GM21723 (cell line): ENCODE results near the gene PDPK1.

Experiments
- ATAC-seq: cut with Tn5 transposase; IDR thresholded peaks from one replicate; pipeline ENCODE4 v1.9.1; 2021; ENCODE audit warnings: mild to moderate bottlenecking, moderate library complexity; ENCODE audit not compliant: unreplicated experiment

PDPK1 gene

DNA sequence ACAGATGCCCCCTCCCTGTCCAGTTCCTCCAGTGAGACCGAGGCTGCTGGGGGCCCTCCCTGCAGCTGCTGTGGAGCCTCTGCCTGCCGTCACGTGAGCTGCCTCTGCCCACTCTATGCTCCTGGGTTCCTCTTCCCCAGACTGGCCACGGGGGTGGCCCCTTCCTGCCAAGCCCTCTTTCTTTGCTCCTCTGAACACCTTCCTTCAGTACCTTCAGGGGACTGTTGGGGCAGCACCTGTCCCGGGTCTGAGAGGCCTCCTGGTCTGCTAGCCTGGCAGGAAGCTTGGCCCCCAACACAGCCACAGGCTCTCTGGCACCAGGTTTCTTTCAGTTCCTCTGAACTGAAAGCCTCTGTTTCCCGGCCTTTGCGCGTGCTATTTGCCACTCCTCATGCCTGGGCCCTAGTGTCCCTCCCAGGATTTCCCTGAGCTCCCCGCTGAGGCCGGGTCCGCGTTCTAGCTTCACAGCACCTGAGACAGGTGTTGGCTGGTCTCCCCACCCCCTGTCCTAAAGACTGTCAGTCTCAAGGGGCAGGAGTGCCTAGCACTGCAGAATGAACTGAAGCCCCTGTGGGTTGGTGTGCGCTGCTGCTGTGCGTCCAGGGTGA is 30.7 kb upstream of the PDPK1 start:
- peak; percentile 53 for ATAC-seq

DNA sequence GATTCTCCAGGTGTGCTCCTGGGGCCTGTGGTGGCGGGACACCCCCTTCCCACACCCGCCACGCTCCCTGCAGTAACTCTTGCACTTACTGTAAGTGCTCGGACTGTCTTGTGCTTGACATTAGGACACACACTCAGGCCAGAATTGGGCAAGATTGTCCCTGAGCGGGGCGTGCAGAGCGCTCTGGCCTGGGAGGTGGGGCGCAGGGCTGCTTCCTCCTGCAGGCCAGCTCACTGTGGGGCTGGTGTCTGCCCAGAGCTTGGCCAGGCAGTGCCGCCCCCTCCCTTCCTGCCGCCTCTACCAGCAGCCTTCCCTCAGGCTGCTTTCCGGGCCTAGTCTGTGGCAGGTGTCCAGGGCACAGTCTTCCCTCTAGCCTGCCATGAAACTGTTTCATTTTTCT is 30.2 kb upstream of the PDPK1 start:
- no peak for ATAC-seq

DNA sequence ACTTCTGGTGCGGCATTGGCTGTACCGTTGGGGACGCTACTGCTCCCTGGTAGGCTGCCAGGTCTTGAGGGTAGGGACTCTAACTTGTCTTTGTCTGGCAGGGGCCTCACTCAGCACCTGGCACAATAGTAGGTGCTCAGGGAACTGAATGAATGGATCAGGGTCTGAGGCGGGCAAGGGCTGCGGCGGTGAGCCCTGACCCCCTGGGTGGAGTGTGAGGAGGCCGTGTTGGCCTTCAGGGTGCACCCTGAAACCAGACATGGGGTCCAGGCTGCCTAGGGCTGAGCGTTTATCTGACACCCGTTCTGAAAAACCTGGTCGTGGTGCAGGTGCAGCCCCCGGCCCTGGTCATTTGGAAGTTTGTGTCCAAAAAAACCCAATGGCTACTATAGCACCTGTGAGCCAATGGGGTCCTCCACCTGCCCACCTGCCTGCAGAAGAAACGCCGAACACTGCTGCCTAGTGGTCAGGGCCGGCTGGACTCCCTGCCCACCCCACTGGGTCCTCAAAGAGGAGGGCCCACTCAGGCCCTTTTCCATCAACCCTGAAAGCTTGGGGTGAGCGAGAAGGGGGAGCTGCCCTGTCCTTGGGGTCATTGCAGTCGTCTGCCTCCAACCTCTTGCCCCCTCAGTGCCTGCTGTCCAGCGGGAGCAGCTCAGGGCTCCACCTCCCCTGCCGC is 29.0 kb upstream of the PDPK1 start:
- no peak for ATAC-seq

GRCh38 chr16:2511128-2511800 is 26.6 kb upstream of the PDPK1 start:
- ATAC-seq: no peak

DNA sequence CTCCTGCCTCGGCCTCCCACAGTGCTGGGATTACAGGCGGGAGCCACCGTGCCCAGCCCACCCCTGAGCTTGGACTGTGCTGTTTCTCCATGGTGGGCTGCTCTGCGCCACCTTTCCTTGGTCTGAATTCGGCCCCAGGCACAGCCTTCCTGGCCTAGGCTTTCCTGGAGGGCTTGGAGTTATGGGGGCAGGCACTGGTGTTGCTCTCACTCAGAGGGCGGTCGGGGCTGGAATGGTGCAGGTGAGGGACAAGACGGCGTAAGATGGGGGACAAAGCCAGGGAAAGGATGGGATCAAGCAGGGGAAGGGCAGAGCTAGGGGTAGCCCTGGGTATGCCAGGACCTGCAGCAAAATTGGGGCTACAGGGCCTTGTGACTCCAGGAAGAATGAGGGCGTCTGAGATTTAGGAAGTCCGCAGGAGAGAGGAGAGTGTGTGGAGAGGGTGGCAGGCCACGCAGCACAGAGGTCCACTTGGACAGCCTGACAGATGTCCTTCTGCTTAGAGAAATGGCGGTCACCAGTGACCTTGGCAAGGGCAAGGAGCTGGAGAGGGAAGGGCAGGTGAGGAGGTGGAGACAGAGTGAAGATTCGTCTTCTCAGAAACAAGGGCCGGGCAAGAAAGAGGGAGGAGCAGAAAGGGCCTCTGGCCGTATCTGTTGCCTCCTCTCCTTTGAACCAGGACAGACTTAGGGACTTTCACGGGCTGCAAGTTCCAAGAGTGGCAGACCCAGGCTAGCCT is 25.7 kb upstream of the PDPK1 start:
- ATAC-seq: no peak

DNA sequence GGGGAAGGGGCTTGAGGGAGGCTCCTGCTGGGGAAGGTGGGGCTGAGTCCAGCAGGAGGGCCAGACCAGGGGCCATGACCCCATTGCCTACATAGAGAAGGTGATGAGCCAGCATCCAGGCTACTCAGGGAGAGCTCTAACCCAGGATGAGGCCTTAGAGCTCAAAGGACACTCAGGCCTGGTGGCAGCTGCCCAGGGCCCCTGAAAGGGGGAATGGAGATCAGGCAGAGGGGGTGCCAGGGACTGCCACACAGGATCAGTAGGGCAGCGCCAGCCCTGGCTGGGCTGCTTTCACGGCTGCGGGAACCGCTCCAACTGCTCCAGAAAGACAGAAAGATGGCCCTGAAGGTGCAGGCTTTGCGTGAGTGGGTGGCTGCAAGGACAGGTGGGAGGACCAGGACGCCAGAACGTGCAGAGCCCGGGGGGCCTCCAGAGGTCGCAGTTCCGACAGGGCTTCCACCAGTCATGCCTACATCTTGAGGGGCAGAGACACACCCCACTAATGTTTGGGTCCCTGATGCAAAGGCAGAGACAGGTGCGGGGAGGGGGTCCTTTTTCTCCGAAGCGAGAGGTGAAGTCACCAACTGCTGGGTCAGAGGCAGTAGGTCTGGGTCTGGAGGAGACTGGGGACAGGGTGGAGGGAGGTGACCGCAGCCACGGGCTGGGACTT is 25.0 kb upstream of the PDPK1 start:
- no peak for ATAC-seq

DNA sequence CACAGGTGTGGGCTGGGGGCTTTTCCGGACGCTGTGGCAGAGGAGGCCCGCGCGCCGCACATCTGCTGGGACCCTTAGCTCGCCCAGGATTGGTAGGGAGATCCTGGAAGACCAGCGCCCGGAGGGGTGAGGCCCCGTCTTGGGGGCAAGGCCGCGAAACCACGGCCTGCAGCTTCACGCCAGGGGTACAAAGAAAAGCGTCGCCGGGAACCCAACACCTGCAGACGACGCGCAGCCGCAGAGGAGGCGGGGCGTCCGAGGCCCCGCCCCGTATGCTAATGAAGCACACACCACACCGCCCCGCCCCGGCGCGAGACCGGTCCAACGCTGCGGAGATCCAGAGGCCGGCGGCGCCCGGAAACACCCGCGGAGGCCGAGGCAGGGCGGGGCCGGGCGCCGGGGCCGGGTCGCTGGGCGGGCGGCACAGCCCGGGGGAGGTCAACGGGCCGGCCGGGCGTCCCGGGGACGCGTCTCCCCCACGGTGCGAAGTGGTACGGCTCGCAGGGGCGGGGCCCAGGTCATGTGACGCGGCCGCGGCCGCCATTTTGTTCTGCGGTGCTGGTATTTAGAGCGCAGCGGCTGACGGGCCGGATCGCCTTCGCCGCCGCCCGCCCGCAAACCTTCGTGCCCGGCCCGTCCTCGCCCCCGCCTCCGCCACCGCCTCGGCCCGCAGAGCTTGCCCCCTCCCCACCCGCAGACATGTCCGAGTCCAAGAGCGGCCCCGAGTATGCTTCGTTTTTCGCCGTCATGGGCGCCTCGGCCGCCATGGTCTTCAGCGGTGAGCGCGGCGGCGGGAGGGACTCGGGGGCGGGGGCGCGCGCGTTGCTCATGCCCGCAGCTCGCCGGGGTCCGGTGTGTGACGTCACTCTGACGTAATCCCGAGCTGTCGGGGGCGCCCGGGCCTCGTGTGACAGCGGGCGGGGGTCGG is 24.2 kb upstream of the PDPK1 start, which contains the start of gene ATP6V0C:
Gene ATP6V0C (plus strand): TSS at position 548 of the 928 bp plus-strand sequence. CDS start 152 bp downstream, at position 700.
- ATAC-seq: peak; percentile 64

GRCh38 chr16:2514333-2515179 is 23.3 kb upstream of the PDPK1 start:
- no peak for ATAC-seq

- ATAC-seq: no peak
Observed at GRCh38 chr16:2515180-2515851, 22.5 kb upstream of the PDPK1 start.

GRCh38 chr16:2516391-2517240 is 21.2 kb upstream of the PDPK1 start:
- no peak for ATAC-seq

DNA sequence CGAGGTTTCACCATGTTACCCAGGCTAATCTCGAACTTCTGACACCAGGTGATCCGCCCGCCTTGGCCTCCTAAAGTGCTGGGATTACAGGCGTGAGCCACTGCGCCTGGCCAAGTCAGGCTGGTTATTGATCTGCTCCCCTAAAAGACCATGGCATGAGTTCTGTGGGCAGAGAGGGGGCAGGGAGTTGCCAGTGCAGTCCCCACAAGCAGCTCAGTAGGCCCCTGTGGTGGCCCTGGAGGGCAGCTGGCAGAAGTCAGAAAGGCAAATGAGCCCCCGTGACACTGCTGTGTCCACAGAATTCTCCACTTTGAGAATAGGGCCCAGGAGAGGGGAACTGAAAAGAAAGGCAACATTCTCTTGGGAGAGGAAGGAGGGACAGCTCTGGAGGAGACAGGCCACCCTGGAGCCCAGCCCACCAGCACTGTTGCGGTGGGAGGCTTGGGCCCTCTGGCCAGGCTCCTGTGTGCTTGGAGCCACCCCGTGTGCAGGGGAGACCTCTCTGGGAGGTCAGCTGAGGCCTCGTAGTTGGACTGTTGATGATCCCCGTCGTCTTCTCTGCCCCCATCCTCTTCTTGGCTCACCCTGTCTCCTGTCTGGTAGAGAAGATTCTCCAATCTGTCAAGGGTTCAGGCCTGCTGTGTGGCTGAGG is 19.7 kb upstream of the PDPK1 start:
- no peak for ATAC-seq

DNA sequence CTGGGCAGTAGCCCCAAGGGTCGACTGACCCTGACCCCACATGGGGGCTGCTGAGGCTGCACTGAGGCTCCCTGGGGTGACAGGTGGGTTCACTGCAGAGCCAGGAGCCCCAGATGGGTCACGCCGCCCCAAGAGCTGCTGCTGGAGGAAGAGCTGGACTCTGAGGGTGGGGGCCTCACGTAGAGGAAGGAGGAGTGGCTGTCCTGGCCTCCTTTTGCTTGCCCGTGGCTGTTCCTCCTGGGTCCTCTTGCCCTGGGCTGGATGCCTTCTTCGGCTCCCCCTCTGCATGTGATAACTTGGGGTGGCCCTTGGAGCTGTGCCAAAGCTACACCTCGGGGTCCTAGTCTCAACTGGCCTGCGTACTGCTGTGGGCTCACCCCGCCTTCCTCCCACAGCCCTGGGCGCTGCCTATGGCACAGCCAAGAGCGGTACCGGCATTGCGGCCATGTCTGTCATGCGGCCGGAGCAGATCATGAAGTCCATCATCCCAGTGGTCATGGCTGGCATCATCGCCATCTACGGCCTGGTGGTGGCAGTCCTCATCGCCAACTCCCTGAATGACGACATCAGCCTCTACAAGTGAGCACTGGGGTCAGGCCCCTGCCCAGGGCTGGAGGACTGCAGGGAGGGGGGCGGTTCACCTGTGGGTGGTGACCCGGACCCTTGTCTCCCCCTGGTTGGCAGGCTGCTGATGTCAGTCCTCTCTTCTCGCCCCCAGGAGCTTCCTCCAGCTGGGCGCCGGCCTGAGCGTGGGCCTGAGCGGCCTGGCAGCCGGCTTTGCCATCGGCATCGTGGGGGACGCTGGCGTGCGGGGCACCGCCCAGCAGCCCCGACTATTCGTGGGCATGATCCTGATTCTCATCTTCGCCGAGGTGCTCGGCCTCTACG is 18.8 kb upstream of the PDPK1 start:
- no peak for ATAC-seq

- ATAC-seq: no peak
Observed at GRCh38 chr16:2519711-2520080, 18.1 kb upstream of the PDPK1 start.

DNA sequence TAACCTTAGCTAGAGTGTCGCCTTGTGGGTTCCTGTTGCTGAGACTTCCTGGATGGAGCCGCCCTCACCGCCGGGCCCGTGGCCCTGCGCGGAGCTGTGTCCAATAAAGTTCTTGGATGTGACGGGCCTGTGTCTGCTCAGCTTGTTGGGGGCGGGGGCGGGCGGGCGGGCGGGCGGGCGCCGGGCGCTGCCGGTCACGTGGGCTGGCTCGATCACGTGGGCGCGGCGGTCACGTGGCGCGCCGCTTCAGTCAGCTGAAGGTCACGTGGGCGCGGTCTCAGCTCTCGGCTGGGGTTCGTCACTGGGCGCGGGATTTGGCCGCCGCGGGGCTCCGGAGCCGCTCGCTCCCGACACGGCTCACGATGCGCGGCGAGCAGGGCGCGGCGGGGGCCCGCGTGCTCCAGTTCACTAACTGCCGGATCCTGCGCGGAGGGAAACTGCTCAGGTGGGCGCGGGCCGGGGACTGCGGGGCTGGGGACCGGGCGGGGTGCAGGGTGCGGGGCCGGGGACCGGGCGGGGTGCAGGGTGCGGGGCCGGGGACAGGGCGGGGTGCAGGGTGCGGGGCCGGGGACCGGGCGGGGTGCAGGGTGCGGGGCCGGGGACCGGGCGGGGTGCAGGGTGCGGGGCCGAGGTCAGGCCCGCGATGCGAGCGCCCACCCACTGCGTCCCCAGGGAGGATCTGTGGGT is 17.6 kb upstream of the PDPK1 start, which contains the start of gene AMDHD2:
Gene AMDHD2 (plus strand): TSS at position 275 of the 687 bp plus-strand sequence. CDS start 88 bp downstream, at position 363.
- peak; percentile 39 for ATAC-seq

- peak; percentile 19 for ATAC-seq
Observed at GRCh38 chr16:2520784-2521531, 16.9 kb upstream of the PDPK1 start.
